Measurements from ENCODE around the gene FOXJ1.
"Not testable (repeated sequence)": the region's sequence is repeated elsewhere in the genome, so short reads cannot be mapped to it uniquely, and the experiment has no call there.

Gene FOXJ1

DNA sequence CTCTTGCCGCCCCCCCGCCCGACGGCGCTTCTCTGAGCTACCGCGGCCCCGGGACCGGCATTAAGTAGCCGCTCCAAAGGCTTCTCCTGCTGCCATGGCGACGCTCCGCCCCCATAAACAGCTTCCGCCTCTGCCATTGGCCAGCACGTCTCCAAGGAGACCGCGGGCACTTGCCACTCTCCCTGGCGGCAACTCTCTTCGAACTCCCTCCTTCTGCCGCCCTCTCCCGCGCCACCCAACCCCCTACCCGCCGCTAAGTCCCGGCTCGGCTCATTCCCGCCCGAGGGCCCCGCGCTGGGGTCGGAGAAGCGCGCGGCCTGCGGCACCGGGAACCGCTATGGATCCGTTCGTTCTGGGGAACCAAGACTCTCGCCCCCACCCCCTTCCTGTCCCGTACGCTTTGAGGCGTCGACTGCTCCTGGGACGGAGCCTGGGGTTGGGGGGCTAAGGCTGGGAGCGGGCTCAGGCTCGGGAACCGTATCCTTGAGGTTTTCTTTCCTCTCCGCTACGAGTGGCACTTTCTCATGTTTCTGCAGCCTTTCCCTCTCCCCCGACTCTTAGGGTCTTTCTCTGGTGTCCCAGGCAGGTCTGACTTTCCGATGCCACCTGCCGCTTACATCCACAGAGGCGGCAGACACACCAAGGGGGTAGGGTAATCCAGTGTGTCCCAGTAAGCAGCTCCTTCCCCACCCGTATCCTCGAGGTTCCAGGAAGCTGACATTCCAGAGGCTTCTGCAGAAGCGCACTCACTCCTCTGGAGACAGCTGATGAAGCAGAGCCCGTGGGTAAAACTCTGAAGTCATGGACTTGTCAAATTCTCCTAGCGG lies at the start of gene FOXJ1:
TSS of gene FOXJ1 (minus strand) at position 34 of the 827 bp plus-strand sequence. CDS start 850 bp downstream, outside the sequence.
- no peak for FAIRE-seq

DNA sequence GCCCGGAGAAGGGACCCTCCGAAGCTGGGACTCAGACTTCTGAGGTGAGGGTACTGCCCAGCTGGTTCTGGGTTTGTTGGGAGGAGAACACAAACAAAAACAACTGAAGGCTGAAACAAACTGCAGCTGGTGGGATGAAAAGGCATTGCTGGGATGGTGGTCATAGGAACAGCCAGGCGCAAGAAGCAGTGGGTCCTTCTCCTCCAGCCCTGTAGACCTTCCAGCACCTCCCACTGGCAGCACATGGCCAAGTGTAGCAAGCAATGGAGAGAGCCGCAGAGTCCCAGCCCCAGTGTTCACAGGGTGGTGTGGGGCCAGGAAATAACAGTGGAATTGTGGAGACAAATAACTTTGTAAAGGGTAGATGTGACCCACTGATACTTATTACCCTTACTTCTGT lies 48.7 kb upstream of the FOXJ1 start:
- no peak for FAIRE-seq

DNA sequence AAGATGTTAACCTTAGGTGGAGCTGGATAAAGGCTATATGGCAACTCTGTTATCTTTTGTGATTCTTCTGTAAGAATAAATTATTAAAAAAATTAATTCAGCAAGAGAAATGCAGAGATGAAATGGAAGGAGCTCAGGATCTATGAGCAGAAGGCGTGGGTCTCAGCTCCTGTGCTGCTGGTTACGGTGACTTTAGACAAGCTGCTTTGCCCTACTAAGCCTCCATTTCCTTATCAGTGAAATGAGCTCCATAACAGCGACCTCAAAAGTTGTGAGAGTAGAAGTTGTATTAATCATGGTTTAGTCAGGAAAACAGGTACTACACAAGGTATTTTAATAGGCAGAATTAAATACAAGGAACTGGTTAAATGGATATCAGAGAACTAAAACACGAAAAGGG lies 48.2 kb upstream of the FOXJ1 start:
- FAIRE-seq: no peak

- FAIRE-seq: no peak
Measured at GRCh38 chr17:76188213-76189016, 47.4 kb upstream of the FOXJ1 start.

DNA sequence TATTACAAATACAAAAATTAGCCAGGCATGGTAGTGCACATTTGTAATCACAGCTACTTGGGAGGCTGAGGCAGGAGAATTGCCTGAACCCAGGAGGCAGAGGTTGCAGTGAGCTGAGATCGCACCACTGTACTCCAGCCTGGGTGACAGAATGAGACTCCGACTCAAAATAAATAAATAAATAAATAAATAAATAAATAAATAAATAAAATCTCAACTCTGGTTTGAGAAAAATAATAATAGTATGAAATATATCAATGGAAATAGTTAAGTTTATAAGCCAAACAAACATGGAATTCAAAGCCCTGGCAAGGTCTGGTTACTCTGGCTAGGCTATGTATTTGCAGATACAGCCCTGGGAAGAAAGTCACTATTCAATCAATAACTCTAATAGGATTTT lies 45.7 kb upstream of the FOXJ1 start:
- FAIRE-seq: not testable (repeated sequence)

GRCh38 chr17:76184290-76184689 lies 43.2 kb upstream of the FOXJ1 start:
- no peak for FAIRE-seq

GRCh38 chr17:76182016-76182764 lies 41.1 kb upstream of the FOXJ1 start:
- FAIRE-seq: peak; percentile 60

DNA sequence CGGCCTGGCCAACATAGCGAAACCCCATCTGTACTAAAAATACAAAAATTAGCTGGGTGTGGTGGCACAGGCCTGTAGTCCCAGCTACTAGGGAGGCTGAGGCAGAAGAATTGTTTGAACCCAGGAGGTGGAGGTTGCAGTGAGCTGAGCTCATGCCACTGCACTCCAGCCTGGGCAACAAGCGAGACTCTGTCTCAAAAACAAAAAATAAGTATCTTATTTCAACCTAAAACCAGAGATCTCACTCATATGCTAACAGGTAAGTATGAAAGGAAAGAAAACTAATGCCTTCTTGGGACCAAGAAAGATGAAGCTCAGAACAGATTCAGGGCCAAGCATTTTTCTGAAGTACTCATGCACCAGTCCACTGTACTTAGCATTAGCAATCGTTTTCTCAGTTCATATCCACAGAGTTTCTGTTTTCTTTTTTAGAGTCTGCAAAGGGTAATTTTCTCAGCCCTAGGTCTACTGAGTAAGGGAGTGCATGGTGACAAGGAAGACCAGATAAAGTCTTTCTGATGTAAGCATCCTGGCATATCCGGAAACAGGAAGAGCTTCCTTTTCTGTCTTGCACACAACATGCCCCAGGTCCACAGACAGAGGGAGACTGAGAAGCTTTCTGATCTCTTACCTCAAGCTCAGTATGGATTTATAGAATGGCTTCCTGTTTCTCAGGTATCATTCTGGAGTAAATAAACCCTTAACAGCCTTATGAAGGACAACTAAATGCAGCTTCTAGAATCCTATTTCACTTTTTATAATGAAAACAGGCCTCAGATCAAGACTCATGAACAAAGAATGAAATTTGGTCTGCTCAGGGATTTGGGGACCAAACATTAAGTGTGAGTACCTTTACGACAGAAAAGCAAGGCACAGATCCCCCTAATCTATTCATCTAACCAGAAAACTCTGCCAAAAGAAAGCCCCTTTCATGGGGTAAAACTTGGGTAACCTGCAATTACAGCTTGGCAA lies 38.7 kb upstream of the FOXJ1 start:
- FAIRE-seq: no peak

DNA sequence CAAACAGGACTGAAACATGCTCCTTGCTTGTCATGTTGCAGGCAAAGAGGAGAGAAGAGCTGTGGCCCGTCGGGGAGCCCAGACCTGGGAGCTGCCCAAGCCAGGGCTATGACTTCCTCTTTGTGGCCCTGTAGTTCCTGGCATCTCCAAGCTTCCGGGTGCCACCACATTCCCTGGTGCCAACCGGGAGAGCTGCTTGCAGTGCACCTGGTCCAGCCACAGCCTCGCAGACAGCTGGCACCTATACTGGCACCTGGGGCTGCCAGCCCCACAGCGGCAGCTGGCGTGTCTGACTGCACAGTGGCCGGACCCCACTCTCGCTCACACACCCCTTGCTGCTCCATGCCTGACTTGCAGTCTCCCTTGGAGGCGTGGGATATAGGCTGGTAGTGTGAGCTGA lies 37.1 kb upstream of the FOXJ1 start:
- FAIRE-seq: no peak

DNA sequence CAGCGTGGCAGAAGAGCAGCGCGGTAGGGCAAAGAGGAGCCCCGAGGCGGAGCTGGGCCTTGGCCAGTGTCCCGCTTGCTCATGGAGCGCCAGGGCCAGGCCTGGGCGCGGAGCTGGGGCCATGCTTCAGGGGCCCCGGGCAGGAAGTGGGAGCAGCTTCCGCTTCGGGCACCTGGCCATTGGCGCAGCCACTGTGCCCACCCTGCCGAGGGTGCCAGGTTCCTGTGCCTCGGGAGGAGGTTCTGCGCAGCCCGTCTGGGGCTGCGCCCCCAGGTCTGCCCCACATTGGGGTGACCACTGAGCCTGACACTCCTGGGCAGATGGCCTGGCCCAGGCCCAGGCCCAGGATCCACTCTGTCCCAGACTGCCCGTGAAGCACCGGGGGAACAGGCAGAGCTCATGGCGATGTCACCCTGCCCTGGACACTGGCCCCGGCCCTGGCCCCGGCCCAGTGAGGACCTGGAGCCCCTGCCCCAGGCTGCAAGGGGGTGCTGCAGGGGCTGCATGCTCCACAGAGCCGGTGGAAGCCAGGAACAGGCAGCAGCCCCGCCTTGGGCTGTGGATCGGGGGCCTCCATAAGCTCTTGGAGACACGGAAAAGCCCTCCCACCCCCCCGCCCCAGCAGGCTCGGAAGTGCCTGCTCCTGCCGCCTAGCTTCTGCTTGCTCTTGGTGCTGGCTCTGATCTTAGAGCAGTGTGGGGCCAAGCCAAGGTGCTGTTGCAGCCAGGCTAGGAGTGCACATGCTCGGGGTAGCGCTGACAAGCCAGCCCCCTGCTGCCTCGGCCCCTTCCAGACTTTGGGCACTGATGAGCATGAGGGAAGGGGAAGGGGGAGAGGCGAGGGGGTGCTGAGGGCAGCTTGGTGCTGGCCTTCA lies 35.9 kb upstream of the FOXJ1 start:
- no peak for FAIRE-seq

DNA sequence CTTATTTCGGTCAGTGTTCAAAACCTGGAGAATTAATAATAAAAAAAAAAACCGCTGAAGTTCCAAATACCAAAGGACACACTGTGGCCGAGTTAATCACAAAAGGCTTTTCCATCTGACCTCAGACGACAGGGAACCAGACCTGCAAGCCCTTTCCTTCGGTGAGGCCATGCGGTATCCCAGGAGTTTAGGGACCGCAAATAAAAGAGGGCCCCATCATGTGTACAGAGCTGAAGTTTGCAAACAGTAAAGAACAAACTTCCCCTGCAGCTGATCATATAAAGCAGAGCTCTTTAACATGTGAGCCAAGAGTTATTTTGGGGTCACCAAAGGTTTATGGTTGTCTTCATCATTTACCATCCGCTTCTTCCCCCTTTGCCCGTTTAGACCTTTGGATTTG lies 33.0 kb upstream of the FOXJ1 start:
- FAIRE-seq: no peak

DNA sequence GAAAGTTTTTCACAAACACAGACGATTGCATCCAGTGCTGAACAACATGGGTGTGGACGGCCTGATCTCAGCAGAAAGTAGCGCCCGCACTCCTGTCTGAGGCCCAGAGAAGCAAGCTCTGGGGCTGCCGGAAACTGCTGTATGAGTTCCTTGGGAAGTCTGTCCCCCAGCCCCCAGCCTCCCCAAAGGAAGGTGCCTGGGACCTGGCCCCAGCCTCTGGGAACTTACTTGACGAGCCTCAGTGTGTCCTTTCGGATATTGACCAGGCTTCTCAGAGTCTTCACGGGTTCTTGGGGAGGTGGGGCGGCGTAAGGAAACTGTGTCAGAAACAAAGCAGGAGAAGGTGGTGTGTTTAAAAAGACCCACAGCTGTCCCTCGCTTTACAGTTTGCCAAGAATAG lies 32.4 kb upstream of the FOXJ1 start:
- FAIRE-seq: no peak

GRCh38 chr17:76171706-76172105 lies 30.7 kb upstream of the FOXJ1 start:
- FAIRE-seq: no peak

GRCh38 chr17:76170114-76170513 lies 29.1 kb upstream of the FOXJ1 start:
- no peak for FAIRE-seq

- FAIRE-seq: no peak
Measured at GRCh38 chr17:76166906-76167305, 25.9 kb upstream of the FOXJ1 start.

GRCh38 chr17:76166168-76166567 lies 25.1 kb upstream of the FOXJ1 start:
- FAIRE-seq: no peak

DNA sequence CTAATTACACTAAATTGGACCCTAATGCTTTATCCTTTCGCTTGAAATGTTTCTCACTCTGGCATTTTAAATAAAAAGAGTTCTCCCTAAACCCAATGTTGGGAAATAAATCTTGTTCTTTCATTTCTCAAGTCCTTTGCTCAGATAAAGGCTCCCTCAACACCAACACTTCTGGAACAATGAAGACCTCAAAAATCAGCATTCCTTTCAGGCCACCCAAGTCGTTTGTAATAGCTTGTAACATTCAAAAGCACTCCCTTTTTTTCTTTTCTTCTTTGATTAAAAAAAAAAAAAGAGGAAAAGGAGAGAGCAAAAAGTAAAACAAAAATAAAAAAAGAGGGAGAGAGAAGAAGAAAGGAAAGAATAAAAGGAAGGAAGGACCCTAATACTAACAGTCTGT lies 23.3 kb upstream of the FOXJ1 start:
- FAIRE-seq: peak; percentile 98

DNA sequence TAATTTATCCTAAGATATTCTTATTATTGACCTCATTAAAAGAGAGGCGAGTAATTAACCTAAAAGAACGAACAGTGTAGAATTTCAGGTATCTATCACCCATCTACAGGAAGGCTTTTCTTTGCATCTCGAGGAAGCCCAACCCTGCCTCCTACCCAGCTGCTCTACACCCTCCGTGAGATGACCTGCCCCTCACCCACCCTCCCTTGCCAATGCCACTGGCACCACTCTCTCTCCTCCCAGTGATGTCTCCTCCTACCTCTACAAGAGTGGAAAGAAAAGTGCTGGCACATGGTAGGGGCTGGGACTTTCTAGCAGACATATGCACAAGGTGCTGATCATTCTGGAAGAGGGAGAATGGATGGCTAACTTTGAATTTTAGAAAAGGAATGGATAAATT lies 22.9 kb upstream of the FOXJ1 start:
- FAIRE-seq: no peak

DNA sequence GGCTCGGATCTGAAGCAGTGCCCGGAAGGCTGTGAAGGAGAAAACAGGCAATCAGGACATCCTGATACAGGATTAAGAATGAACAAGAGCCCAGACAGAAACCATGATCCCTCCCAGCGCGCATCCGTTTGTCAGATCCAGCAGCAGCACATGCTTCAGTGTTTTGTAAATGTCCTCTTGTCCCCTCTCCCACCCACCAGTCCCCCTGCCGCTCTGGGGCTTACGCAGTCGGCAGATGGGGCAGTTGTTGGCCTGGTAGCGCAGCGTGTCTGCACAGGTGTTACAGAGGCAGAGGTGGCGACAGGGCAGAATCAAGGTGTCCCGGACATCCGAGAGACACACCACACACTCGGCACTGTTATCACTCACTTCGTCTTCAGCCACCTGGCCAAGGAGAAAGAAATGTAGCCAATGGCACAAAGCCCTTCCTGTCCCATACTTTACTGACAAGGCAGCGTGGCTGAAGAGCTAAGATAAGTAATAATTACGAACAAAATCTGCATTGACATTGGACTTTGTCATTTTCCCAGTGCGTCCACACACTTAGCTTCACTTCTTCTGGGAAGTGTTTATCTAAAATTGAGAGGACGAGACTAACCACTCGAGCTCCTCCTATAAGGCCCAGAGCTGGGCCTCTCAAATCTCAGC lies 20.7 kb upstream of the FOXJ1 start:
- FAIRE-seq: no peak

DNA sequence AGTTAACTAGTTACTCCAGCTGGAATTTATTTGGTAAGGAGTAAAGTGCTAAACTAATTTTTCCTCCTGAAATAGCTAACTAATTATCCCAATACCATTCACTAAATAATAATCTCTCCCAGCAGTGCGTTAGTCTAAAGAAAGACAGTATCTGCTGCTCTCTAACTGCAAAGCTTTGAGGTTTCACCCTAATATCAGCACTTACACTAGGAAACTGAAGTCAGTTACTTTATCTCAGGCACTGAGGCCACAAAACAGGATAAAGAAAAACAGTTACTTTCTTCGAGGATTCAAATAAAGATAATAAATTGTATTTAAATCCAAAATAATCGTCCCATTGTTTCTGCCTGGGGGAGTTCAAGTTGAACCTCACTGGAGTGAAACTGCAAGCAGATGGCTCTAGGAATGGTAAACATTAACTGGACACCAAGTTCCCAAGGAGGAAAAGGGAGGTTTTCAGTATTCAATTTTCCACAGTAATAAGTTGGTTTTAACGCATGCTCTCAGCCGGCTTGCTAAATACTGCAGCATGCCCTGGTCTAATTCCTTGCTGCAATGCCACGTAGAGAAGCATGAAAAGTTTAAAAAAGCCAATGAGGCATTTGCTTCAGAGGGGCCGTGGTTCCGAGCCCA lies 20.0 kb upstream of the FOXJ1 start:
- FAIRE-seq: peak; percentile 97
